ENCODE results near the gene FAM98C.

FAM98C gene

GRCh38 chr19:38384209-38385027 lies 18.5 kb upstream of the FAM98C start:
- Histone ChIP-seq H3K9ac (ENCODE audit: low read length) (no peak overlapping the region), H3K9me3 (ENCODE audit: insufficient read depth, low read length) (no peaks in the 10 kb centered on the region), H3K27ac (ENCODE audit: low read length) (no peak overlapping the region), H3K27me3 (ENCODE audit: low read depth, low read length) (no peaks in the 10 kb centered on the region), H3K79me2 (ENCODE audit: low read length) (no peaks in the 10 kb centered on the region; the same call in 1 of the 2 replicates), H3K4me2 (ENCODE audit: low read length) (no peak overlapping the region), H3K36me3 (replicated peaks; ENCODE audit: low read depth, low read length) (peaks cover 56% of the 10 kb centered on the region), H3K4me3 (ENCODE audit: low read length) (no peak overlapping the region), H2AFZ (ENCODE audit: low read depth, low read length) (no peak overlapping the region), H3K4me1 (ENCODE audit: low read length) (peaks cover 5% of the 10 kb centered on the region; the same call in 1 of the 2 replicates), H4K20me1 (ENCODE audit: insufficient read depth, low read length) (0 out of 2 replicates have a peak, but pooled peaks cover 3% of the 10 kb centered on the region)
- TF ChIP-seq EZH2phosphoT487 (IDR thresholded peaks at IDR 0.05; ENCODE audit: low read depth) = no peak
- TF ChIP-seq, protein P1, sequence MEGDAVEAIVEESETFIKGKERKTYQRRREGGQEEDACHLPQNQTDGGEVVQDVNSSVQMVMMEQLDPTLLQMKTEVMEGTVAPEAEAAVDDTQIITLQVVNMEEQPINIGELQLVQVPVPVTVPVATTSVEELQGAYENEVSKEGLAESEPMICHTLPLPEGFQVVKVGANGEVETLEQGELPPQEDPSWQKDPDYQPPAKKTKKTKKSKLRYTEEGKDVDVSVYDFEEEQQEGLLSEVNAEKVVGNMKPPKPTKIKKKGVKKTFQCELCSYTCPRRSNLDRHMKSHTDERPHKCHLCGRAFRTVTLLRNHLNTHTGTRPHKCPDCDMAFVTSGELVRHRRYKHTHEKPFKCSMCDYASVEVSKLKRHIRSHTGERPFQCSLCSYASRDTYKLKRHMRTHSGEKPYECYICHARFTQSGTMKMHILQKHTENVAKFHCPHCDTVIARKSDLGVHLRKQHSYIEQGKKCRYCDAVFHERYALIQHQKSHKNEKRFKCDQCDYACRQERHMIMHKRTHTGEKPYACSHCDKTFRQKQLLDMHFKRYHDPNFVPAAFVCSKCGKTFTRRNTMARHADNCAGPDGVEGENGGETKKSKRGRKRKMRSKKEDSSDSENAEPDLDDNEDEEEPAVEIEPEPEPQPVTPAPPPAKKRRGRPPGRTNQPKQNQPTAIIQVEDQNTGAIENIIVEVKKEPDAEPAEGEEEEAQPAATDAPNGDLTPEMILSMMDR (IDR thresholded peaks at IDR 0.05; ENCODE audit: low read depth, low read length) = peak; percentile 50

GRCh38 chr19:38385057-38385803 lies 17.7 kb upstream of the FAM98C start:
- TF ChIP-seq EZH2phosphoT487 (IDR thresholded peaks at IDR 0.05; ENCODE audit: low read depth) = no peak
- TF ChIP-seq, protein P1 (IDR thresholded peaks at IDR 0.05; ENCODE audit: low read depth, low read length) = no peak
- H3K9me3 ChIP-seq (ENCODE audit: insufficient read depth, low read length) = no peaks in the 10 kb centered on the region
- H3K27ac ChIP-seq (ENCODE audit: low read length) = no peak overlapping the region
- peaks cover 5% of the 10 kb centered on the region; the same call in 1 of the 2 replicates for H3K4me1 ChIP-seq (ENCODE audit: low read length)
- no peak overlapping the region for H3K9ac ChIP-seq (ENCODE audit: low read length)
- no peaks in the 10 kb centered on the region for H3K27me3 ChIP-seq (ENCODE audit: low read depth, low read length)
- peaks cover 52% of the 10 kb centered on the region for H3K36me3 ChIP-seq (replicated peaks; ENCODE audit: low read depth, low read length)
- H2AFZ ChIP-seq (ENCODE audit: low read depth, low read length) = no peak overlapping the region
- no peak overlapping the region for H3K4me2 ChIP-seq (ENCODE audit: low read length)
- H4K20me1 ChIP-seq (ENCODE audit: insufficient read depth, low read length) = 0 out of 2 replicates have a peak, but pooled peaks cover 3% of the 10 kb centered on the region
- no peak overlapping the region for H3K4me3 ChIP-seq (ENCODE audit: low read length)
- H3K79me2 ChIP-seq (ENCODE audit: low read length) = no peaks in the 10 kb centered on the region

DNA sequence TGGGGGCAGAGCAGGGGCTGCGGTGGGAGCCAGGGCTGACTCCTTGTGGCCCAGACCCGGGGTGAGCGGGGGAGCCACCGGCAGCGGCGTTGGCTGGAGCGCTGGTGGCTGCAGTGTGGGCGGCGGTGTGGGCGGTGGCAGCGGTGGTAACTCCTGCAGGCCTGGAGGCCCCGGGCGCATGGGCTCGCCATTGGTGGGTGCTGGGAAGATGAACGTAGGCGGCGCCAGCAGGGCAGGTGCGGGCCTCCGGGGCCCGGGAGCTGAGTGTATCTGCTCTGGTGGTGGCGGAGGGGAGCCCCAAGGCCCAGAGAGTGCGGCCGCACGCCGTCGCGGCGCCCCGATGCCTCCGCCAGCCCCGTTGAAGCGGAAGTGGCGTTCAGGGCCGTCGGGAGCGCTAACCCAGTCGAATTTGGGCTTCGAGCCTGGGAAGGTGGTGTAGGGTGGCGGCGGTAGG lies 17.1 kb upstream of the FAM98C start:
- TF ChIP-seq EZH2phosphoT487 (IDR thresholded peaks at IDR 0.05; ENCODE audit: low read depth) = no peak
- TF ChIP-seq, protein P1 (IDR thresholded peaks at IDR 0.05; ENCODE audit: low read depth, low read length) = no peak
- H3K4me2 ChIP-seq (ENCODE audit: low read length) = no peak overlapping the region
- no peak overlapping the region for H3K9ac ChIP-seq (ENCODE audit: low read length)
- no peaks in the 10 kb centered on the region for H3K79me2 ChIP-seq (ENCODE audit: low read length)
- no peak overlapping the region for H3K27ac ChIP-seq (ENCODE audit: low read length)
- H3K36me3 ChIP-seq (replicated peaks; ENCODE audit: low read depth, low read length) = peaks cover 48% of the 10 kb centered on the region
- H2AFZ ChIP-seq (ENCODE audit: low read depth, low read length) = no peak overlapping the region
- peaks cover 5% of the 10 kb centered on the region; the same call in 1 of the 2 replicates for H3K4me1 ChIP-seq (ENCODE audit: low read length)
- no peaks in the 10 kb centered on the region for H3K27me3 ChIP-seq (ENCODE audit: low read depth, low read length)
- H4K20me1 ChIP-seq (ENCODE audit: insufficient read depth, low read length) = 0 out of 2 replicates have a peak, but pooled peaks cover 3% of the 10 kb centered on the region
- no peak overlapping the region for H3K4me3 ChIP-seq (ENCODE audit: low read length)
- H3K9me3 ChIP-seq (ENCODE audit: insufficient read depth, low read length) = no peaks in the 10 kb centered on the region

Data from OCI-LY3 (cell line).